GM12878 (cell line): ENCODE results near the gene MAML3. TPM values are rescaled to one million over a fixed set of nuclear protein-coding genes. Genes with fewer than 3 reads are reported as not detected.

Source experiments
- ATAC-seq: fragments of 200-7000 bp; cut with Tn5 transposase; 3 replicates; pipeline ENCODE4 v1.9.1; 2020; ENCODE audit warnings: mild to moderate bottlenecking, moderate library complexity
- BruUV-seq: library from RNA; stranded (reverse); fragments of 400-500 nt; replicated peaks from 2 replicates; lab custom pipeline; 2021; lab: Mats Ljungman, UMichigan
- CTCF ChIA-PET: fragments of 300-600 bp; sonication (Branson Sonifier 250); formaldehyde crosslinking; extraction: SDS; loops from one replicate; lab custom pipeline; 2021; ENCODE audit warnings: inconsistent platforms; lab: Yijun Ruan, JAX
- POLR2A ChIA-PET: fragments of 350-600 bp; formaldehyde crosslinking; extraction: SDS; loops from one replicate; lab custom pipeline; 2021; ENCODE audit warnings: inconsistent platforms; lab: Charles Lee
- RAD21 ChIA-PET: fragments of 300-600 bp; sonication (Branson Sonifier 250); formaldehyde crosslinking; loops from one replicate; lab custom pipeline; 2023; ENCODE audit warnings: antibody characterized with exemption; ENCODE audit not compliant: unreplicated experiment; lab: Charles Lee
- SMC1A ChIA-PET: fragments of 300-600 bp; sonication (Branson Sonifier 250); formaldehyde crosslinking; loops from one replicate; lab custom pipeline; 2023; ENCODE audit not compliant: unreplicated experiment, uncharacterized antibody; lab: Charles Lee
- DNase-seq: peaks from one replicate; pipeline ENCODE4 v3.0.0-alpha.2; 2011; ENCODE audit warnings: low read depth, low spot score
- FAIRE-seq: peaks from 3 replicates; lab custom pipeline; 2011; peaks lifted over from hg19 to GRCh38; lab: Jason Lieb, UNC
- H2AFZ ChIP-seq: 2 replicates; pipeline ENCODE4 v1.6.0; 2011; ENCODE audit warnings: low read depth, low read length, control low read depth; ENCODE audit not compliant: control insufficient read depth
- H3K27ac ChIP-seq: 2 replicates; pipeline ENCODE4 v1.5.1; 2011; ENCODE audit warnings: control low read depth; ENCODE audit not compliant: control insufficient read depth, insufficient read depth
- H3K27me3 ChIP-seq, 2 experiments: replicated peaks in 1 of 2; 2 replicates each; pipeline versions ENCODE4 v1.6.0 to v1.6.1; 2011; ENCODE audit warnings: low read length in 1 of 2; ENCODE audit not compliant: control insufficient read depth in 2 of 2, insufficient read depth in 2 of 2
- H3K36me3 ChIP-seq, 2 experiments: 2 replicates each; pipeline ENCODE4 v1.5.1; 2011; ENCODE audit warnings: low read length in 1 of 2; ENCODE audit not compliant: control insufficient read depth in 2 of 2, insufficient read depth in 2 of 2
- H3K4me1 ChIP-seq: 2 replicates; pipeline ENCODE4 v1.6.1; 2011; ENCODE audit warnings: mild to moderate bottlenecking, low read length, moderate library complexity, mixed read lengths; ENCODE audit not compliant: control insufficient read depth, insufficient read depth
- H3K4me2 ChIP-seq: 2 replicates; pipeline ENCODE4 v1.6.0; 2011; ENCODE audit warnings: control low read depth; ENCODE audit not compliant: control insufficient read depth, insufficient read depth
- H3K4me3 ChIP-seq: fragments of 200-600 bp; sonication (generic); 2 replicates; pipeline ENCODE4 v1.5.1; 2016
- H3K79me2 ChIP-seq: 2 replicates; pipeline ENCODE4 v1.6.0; 2011; ENCODE audit warnings: low read length; ENCODE audit not compliant: control insufficient read depth, insufficient read depth
- H3K9ac ChIP-seq: 2 replicates; pipeline ENCODE4 v1.8.0; 2011; ENCODE audit warnings: low read length, control low read depth, mixed read lengths; ENCODE audit not compliant: control insufficient read depth, insufficient read depth
- H3K9me3 ChIP-seq: replicated peaks from 3 replicates; pipeline ENCODE4 v1.5.1; 2011; ENCODE audit warnings: mild to moderate bottlenecking, low read length; ENCODE audit not compliant: control insufficient read depth, insufficient read depth
- H4K20me1 ChIP-seq: 2 replicates; pipeline ENCODE4 v1.6.0; 2011; ENCODE audit not compliant: control insufficient read depth, insufficient read depth
- CBFB ChIP-seq: IDR thresholded peaks from 2 replicates; pipeline ENCODE4 v1.6.1; 2016; ENCODE audit warnings: antibody characterized with exemption, low read depth
- HDAC2 ChIP-seq: fragments of 200-600 bp; sonication (generic); IDR thresholded peaks from 2 replicates; pipeline ENCODE4 v1.6.1; 2017
- HSF1 ChIP-seq: fragments of 150-350 bp; IDR thresholded peaks from 2 replicates; pipeline ENCODE4 v1.6.1; 2014; ENCODE audit warnings: mild to moderate bottlenecking, low read depth, low read length
- IRF4 ChIP-seq: IDR thresholded peaks from 2 replicates; pipeline ENCODE4 v1.6.1; 2011; ENCODE audit warnings: low read depth, low read length
- JUND ChIP-seq: IDR thresholded peaks from 2 replicates; pipeline ENCODE4 v1.6.1; 2012; ENCODE audit warnings: low read depth, mild to moderate bottlenecking, low read length, improper control_type of control experiment, moderate library complexity
- MEF2A ChIP-seq: IDR thresholded peaks from 2 replicates; pipeline ENCODE4 v1.6.1; 2011; ENCODE audit warnings: low read depth, mild to moderate bottlenecking, low read length, moderate library complexity; ENCODE audit not compliant: insufficient read depth
- MEF2B ChIP-seq: fragments of 450-650 bp; IDR thresholded peaks from 2 replicates; pipeline ENCODE4 v1.6.1; 2018; ENCODE audit warnings: mild to moderate bottlenecking, moderate library complexity; ENCODE audit not compliant: partially characterized antibody, poor library complexity, severe bottlenecking
- POU2F2 ChIP-seq: IDR thresholded peaks from 3 replicates; pipeline ENCODE4 v1.6.1; 2011; ENCODE audit warnings: low read depth, mild to moderate bottlenecking, low read length, borderline replicate concordance
- RB1 ChIP-seq: fragments of 450-650 bp; formaldehyde crosslinking; IDR thresholded peaks from 2 replicates; pipeline ENCODE4 v1.6.1; 2017; ENCODE audit warnings: mild to moderate bottlenecking, borderline replicate concordance
- ZNF384 ChIP-seq: IDR thresholded peaks from 2 replicates; pipeline ENCODE4 v1.6.1; 2012; ENCODE audit warnings: low read depth, mild to moderate bottlenecking, low read length, improper control_type of control experiment, borderline replicate concordance
- WGBS: methylation state at CpG from one replicate; pipeline ENCODE4 v1.1.6; 2016; ENCODE audit warnings: low lambda C conversion rate; ENCODE audit not compliant: insufficient replicate concordance, insufficient coverage; ENCODE audit errors: missing lambda C conversion rate; 5-methylcytosine and 5-hydroxymethylcytosine counted together
- in situ Hi-C: fragments of 300-500 bp; cut with MboI; formaldehyde crosslinking; loops from 9 replicates; pipeline ENCODE4 v1.14.3; 2018; ENCODE audit warnings: mixed read lengths
- intact Hi-C: fragments of 100-400 bp; cut with micrococcal nuclease; formaldehyde crosslinking; loops from one replicate; pipeline ENCODE4 v1.14.2; 2022; ENCODE audit not compliant: unreplicated experiment
- polyA plus RNA-seq, 11 experiments: library from polyadenylated mRNA; depleted of rRNA in 4 of 11; unstranded in 6 of 11; stranded (reverse) in 5 of 11; fragments of >200 nt; fragmentation: Nextera tagmentation in 4 of 11; fragmentation: Illumina TruSeq in 1 of 11; extraction: Ambion mirVana in 4 of 11; extraction: Trizol in 1 of 11; gene quantifications; 1 replicate in 1 of 11; 2 replicates in 10 of 11; pipeline versions ENCODE4 v1.2.1 to v1.2.3, GENCODE V29; 2011 to 2016; ENCODE audit warnings: inconsistent platforms in 2 of 11, missing spikeins in 2 of 11, low read depth in 1 of 11
- total RNA-seq, 4 experiments: library from RNA; depleted of rRNA in 3 of 4; stranded (reverse); fragments of >200 nt in 3 of 4; fragmentation: Illumina TruSeq in 1 of 4; extraction: Trizol in 1 of 4; gene quantifications; 2 replicates each; pipeline versions ENCODE4 v1.2.1 to v1.2.3, GENCODE V29; 2013 to 2021
- TF ChIP-seq, protein P1 (sequence below): IDR thresholded peaks from 2 replicates; pipeline ENCODE4 v1.6.1; 2012; ENCODE audit warnings: low read depth, low read length, improper control_type of control experiment
- TF ChIP-seq, protein P2 (sequence below): fragments of 450-650 bp; IDR thresholded peaks from 2 replicates; pipeline ENCODE4 v1.6.1; 2014; ENCODE audit warnings: mild to moderate bottlenecking
- TF ChIP-seq, protein P3 (sequence below): fragments of 450-650 bp; IDR thresholded peaks from 2 replicates; pipeline ENCODE4 v1.6.1; 2017; ENCODE audit warnings: low read depth, mild to moderate bottlenecking, moderate library complexity

MAML3 gene
- total and polyA plus RNA-seq, 10 of the 15 experiments (the other 5 are each of a cell fraction or from before 2014, with no cell fraction given) = under 0.01 to 0.53 (median 0.06) TPM; not detected in 2

- TF ChIP-seq RB1 = no peak
These were observed 344.2 kb downstream of the MAML3 start (continued) for GRCh38 chr4:139809757-139810140.

- no TSS peak for BruUV-seq
- H2AFZ ChIP-seq = no peak overlapping the region
- in situ Hi-C loops = no loop called here
- RAD21 ChIA-PET = interaction anchor here (0.8 kb wide), 1 partner anchor 369 kb away, joined by 3 read pairs; no protein-coding TSS in a partner anchor
- 10% methylated on average over 11 of the region's 11 CpGs for WGBS
- no peak overlapping the region for H3K9ac ChIP-seq
- H3K9me3 ChIP-seq = peaks cover 3% of the 10 kb centered on the region; the same call in 2 of the 3 replicates
- POLR2A ChIA-PET = interaction anchor here (1.4 kb wide), 1 partner anchor 10 kb away, joined by 3 read pairs; no protein-coding TSS in a partner anchor
- CTCF ChIA-PET = interaction anchor here (2.2 kb wide), 1 partner anchor 444 kb away, joined by 8 read pairs; no protein-coding TSS in a partner anchor
- no peak overlapping the region for H3K4me3 ChIP-seq
- intact Hi-C loops = no loop called here
- no peaks in the 10 kb centered on the region for H4K20me1 ChIP-seq
- ATAC-seq = no peak
- no peak overlapping the region for H3K27ac ChIP-seq
- no peak for FAIRE-seq
- no peaks in the 10 kb centered on the region for H3K79me2 ChIP-seq
- SMC1A ChIA-PET = interaction anchor here (1.9 kb wide), 1 partner anchor 9 kb away, joined by 4 read pairs; no protein-coding TSS in a partner anchor
- DNase-seq = no peak
- no peak overlapping the region for H3K4me2 ChIP-seq
- peaks cover 0 to 2% of the 10 kb centered on the region in 2 experiments; a peak in 2 of 4 replicates for H3K27me3 ChIP-seq
- H3K4me1 ChIP-seq = no peaks in the 10 kb centered on the region
- no peaks in the 10 kb centered on the region for H3K36me3 ChIP-seq
- TF ChIP-seq, protein P1, sequence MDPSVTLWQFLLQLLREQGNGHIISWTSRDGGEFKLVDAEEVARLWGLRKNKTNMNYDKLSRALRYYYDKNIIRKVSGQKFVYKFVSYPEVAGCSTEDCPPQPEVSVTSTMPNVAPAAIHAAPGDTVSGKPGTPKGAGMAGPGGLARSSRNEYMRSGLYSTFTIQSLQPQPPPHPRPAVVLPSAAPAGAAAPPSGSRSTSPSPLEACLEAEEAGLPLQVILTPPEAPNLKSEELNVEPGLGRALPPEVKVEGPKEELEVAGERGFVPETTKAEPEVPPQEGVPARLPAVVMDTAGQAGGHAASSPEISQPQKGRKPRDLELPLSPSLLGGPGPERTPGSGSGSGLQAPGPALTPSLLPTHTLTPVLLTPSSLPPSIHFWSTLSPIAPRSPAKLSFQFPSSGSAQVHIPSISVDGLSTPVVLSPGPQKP = no peak
- TF ChIP-seq, protein P2, sequence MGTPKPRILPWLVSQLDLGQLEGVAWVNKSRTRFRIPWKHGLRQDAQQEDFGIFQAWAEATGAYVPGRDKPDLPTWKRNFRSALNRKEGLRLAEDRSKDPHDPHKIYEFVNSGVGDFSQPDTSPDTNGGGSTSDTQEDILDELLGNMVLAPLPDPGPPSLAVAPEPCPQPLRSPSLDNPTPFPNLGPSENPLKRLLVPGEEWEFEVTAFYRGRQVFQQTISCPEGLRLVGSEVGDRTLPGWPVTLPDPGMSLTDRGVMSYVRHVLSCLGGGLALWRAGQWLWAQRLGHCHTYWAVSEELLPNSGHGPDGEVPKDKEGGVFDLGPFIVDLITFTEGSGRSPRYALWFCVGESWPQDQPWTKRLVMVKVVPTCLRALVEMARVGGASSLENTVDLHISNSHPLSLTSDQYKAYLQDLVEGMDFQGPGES = no peak
- TF ChIP-seq, protein P3, sequence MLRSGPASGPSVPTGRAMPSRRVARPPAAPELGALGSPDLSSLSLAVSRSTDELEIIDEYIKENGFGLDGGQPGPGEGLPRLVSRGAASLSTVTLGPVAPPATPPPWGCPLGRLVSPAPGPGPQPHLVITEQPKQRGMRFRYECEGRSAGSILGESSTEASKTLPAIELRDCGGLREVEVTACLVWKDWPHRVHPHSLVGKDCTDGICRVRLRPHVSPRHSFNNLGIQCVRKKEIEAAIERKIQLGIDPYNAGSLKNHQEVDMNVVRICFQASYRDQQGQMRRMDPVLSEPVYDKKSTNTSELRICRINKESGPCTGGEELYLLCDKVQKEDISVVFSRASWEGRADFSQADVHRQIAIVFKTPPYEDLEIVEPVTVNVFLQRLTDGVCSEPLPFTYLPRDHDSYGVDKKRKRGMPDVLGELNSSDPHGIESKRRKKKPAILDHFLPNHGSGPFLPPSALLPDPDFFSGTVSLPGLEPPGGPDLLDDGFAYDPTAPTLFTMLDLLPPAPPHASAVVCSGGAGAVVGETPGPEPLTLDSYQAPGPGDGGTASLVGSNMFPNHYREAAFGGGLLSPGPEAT = no peak
- TF ChIP-seq ZNF384 = no peak
- TF ChIP-seq MEF2A = no peak
- no peak for TF ChIP-seq CBFB
- TF ChIP-seq MEF2B = no peak
- TF ChIP-seq POU2F2 = no peak
- TF ChIP-seq HDAC2 = no peak
- TF ChIP-seq HSF1 = no peak
- no peak for TF ChIP-seq JUND
- TF ChIP-seq IRF4 = no peak
These were observed 344.9 kb downstream of the MAML3 start for GRCh38 chr4:139808808-139809756.
